ENCODE data around the gene TNFSF12. TPM values are rescaled to one million over a fixed set of nuclear protein-coding genes. Genes with fewer than 3 reads are reported as not detected.
A peak's percentile ranks its signal among the peaks of the same experiment; 100 is the strongest.

The TNFSF12 gene
- total RNA-seq, 1 experiment from 2014 or later = 7.1 TPM

DNA sequence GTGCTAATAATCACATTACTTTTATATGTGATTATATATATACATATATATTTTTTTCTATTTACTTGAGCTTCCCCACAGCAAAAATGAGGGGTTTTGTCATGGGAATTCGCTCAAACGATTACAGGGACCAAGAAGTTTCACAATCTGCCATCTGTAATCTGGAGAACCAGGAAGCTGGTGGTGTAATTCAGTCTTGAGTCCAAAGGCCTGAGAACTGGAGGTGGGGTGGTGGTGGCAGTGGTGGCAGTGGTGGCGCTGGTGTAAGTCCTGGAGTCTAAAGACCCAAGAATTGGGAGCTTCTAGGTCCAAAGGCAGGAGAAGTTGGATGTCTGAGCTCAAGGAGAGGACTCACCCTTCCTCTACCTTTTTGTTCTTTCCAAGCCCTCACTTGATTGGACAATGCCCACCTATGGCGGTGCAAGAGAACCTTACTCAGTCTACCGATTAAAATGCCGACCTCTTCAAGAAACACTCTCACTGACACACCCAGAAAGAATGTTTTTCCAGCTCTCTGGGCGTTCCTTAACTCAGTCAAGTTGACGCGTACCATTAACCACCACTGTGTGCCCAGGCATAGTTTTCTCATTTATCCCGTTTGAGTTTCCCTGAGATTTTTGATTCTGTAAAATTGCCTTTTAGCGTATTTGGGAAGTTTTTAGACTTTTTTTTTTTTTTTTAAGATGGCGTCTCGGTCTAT lies 32.8 kb upstream of the TNFSF12 start:
- Histone ChIP-seq H2BK12ac (ENCODE audit: insufficient read length, low read depth, low read length) (no peak overlapping the region), H3K4ac (ENCODE audit: low read depth, low read length) (no peak overlapping the region), H3K79me1 (ENCODE audit: insufficient read depth, low read depth, low read length, poor library complexity, severe bottlenecking) (no peaks in the 10 kb centered on the region), H2AFZ (ENCODE audit: low read length) (no peak overlapping the region), H3K9me3 (ENCODE audit: control insufficient read depth, low read depth, low read length) (no peaks in the 10 kb centered on the region), H3K14ac (ENCODE audit: insufficient read depth, low read length) (no peak overlapping the region), H3K23me2 (ENCODE audit: insufficient read length, low read depth, low read length, poor library complexity, severe bottlenecking) (no peaks in the 10 kb centered on the region), H2AK5ac (ENCODE audit: insufficient read length, low read length) (no peak overlapping the region), H3K4me1 (ENCODE audit: insufficient read depth, low read length) (no peaks in the 10 kb centered on the region), H3T11ph (ENCODE audit: low read length) (no peak overlapping the region), H3K79me2 (ENCODE audit: insufficient read depth, low read length) (no peaks in the 10 kb centered on the region), H3K9ac (ENCODE audit: extremely low read depth, insufficient read length, low read length) (no peak overlapping the region), H2BK120ac (ENCODE audit: low read depth, low read length, poor library complexity, severe bottlenecking) (no peak overlapping the region), H3K56ac (ENCODE audit: insufficient read length, low read depth, low read length) (no peak overlapping the region), H4K8ac (replicated peaks; ENCODE audit: insufficient read length, low read depth, low read length) (no peak overlapping the region), H4K5ac (ENCODE audit: insufficient read length, low read depth, low read length) (no peak overlapping the region), H3K27me3 (ENCODE audit: insufficient read depth, low read length) (no peaks in the 10 kb centered on the region), H3K4me2 (ENCODE audit: insufficient read depth, insufficient read length, low read length) (no peak overlapping the region), H2BK5ac (ENCODE audit: insufficient read length, low read length) (no peak overlapping the region), H4K20me1 (ENCODE audit: control insufficient read depth, insufficient read depth, insufficient read length) (no peaks in the 10 kb centered on the region), H3K18ac (ENCODE audit: insufficient read length, low read depth, low read length) (no peak overlapping the region), H3K27ac (ENCODE audit: insufficient read length, low read depth, low read length) (no peak overlapping the region), H4K91ac (ENCODE audit: insufficient read length, low read depth, low read length) (no peak overlapping the region), H2BK20ac (ENCODE audit: low read depth, low read length, poor library complexity, severe bottlenecking) (no peak overlapping the region), H3K23ac (ENCODE audit: insufficient read length, low read depth, low read length) (no peak overlapping the region), H2BK15ac (ENCODE audit: low read depth, low read length) (no peak overlapping the region)
- Mint-ChIP-seq H3K36me3 (ENCODE audit: insufficient read depth in 1 of 3, low read depth in 3 of 3) (peaks cover 20 to 41% (median 33%) of the 10 kb centered on the region in 3 experiments), H3K4me3 (no peak overlapping the region), H3K27ac (0 out of 7 replicates have a peak overlapping the region, but pooled peaks of 1 of the 3 experiments have one; percentile 11), H3K4me1 (no peaks in the 10 kb centered on the region), H3K27me3 (ENCODE audit: low read depth) (no peaks in the 10 kb centered on the region), H3K9me3 (no peaks in the 10 kb centered on the region)
- TF ChIP-seq, protein P1, sequence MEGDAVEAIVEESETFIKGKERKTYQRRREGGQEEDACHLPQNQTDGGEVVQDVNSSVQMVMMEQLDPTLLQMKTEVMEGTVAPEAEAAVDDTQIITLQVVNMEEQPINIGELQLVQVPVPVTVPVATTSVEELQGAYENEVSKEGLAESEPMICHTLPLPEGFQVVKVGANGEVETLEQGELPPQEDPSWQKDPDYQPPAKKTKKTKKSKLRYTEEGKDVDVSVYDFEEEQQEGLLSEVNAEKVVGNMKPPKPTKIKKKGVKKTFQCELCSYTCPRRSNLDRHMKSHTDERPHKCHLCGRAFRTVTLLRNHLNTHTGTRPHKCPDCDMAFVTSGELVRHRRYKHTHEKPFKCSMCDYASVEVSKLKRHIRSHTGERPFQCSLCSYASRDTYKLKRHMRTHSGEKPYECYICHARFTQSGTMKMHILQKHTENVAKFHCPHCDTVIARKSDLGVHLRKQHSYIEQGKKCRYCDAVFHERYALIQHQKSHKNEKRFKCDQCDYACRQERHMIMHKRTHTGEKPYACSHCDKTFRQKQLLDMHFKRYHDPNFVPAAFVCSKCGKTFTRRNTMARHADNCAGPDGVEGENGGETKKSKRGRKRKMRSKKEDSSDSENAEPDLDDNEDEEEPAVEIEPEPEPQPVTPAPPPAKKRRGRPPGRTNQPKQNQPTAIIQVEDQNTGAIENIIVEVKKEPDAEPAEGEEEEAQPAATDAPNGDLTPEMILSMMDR (conservative IDR thresholded peaks at IDR 0.05) = no peak
- no CpG with 5 or more reads among the region's 13 CpGs for WGBS (ENCODE audit: extremely low coverage, insufficient read length, low lambda C conversion rate)
- DNase-seq = no peak

Data from H9 (cell line).